HG02884 (cell line): ENCODE measurements around the gene SLC66A2.

ENCODE experiments used
- ATAC-seq: cut with Tn5 transposase; IDR thresholded peaks from one replicate; pipeline ENCODE4 v1.9.1; 2021; ENCODE audit warnings: mild to moderate bottlenecking, moderate library complexity; ENCODE audit not compliant: unreplicated experiment

SLC66A2 gene

DNA sequence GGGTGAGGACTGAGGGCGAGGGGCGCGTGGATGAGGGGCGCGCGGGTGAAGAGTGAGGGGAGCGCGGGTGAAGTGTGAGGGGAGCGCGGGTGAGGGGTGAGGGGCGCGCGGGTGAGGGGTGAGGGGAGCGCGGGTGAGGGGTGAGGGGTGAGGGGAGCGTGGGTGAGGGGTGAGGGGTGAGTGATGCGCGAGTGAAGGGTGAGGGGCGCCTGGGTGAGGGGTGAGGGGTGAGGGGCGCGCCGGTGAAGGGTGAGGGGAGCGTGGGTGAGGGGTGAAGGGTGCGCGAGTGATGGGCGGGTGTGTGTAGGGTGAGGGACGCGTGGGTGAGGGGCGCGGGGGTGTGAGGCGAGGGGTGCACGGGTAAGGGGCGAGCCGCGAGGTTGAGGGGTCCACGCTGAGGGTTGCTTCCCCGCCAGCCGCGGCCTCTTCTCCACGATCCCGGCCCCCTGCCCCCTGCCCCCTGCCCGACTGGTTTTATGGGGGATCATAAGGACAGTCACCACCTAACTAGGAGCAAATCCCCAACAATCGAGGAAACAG lies 1.1 kb upstream of the SLC66A2 start:
- no peak for ATAC-seq

DNA sequence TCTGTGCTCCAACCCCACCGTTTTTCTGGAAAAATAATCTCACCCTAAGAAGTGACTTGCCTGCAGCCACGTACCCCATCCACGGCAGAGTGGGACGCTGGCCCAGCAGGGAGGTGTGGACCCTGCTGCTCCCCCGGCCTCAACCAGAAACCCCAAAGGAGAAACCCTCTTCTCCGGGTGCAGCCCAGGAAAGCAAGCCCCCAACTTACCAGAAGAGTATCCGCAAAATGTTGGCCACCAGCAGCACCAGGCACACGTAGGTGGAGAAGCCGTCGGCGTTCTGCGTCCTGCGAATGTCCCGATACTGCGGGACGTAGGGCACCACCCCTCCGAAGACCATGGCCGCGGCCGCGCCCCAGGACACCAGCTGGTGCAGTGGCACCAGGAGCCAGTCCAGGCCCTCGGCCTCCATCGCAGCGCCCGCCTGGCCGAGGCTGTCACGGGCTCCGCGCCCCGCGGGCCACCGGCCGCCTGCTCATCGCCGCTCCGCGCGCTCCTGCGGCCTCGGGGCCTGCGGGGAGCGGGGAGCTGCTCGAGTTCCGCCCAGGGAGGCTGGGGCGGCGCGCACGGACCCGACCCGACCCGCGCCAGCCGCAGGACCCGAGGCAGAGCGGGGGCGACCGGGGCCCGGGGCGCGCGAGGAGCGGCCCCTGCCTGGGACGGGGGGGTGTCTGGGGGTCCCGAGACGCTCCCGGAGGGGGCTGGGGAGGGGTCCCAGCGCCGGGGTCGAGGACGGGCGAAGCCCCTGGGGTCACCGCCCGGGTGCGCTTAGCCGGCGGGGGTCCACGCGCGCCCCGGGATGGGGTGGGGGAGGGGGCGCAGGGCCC lies 725 bp downstream of the SLC66A2 start:
- no peak for ATAC-seq

GRCh38 chr18:79949697-79950487 lies 1.6 kb downstream of the SLC66A2 start:
- ATAC-seq = no peak

DNA sequence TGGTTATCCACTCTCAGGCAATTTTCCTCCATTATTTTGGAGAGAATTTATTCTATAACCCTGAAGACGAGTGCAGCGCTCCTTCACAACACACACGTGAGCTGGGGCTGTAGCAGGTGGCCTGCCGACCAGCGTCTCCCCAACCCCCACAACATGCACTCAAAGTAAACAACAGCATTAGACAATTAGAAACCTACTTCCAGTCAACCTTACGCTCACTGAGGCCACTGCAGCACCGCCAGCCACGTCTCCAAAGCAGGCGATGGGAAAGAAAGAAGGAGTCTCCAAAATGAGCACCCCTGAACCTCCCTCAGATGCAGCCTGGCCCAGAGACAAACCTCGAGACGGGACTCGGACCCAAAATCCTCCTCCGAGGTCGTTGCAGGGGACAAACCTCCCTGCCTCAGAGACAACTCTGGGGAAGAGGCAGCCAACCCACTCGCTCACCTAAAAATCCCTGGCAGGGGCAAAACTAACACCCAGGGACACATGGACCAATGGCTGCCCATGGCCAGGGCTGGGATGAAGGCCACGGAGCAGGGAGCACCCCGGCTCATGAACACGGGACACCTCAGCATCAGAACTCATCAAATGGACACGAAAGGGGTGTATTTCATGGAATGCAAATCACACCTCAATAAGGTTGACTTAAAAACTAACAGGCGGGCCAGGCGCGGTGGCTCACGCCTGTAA lies 2.6 kb downstream of the SLC66A2 start:
- no peak for ATAC-seq

GRCh38 chr18:79947881-79948610 lies 3.4 kb downstream of the SLC66A2 start:
- ATAC-seq = no peak

DNA sequence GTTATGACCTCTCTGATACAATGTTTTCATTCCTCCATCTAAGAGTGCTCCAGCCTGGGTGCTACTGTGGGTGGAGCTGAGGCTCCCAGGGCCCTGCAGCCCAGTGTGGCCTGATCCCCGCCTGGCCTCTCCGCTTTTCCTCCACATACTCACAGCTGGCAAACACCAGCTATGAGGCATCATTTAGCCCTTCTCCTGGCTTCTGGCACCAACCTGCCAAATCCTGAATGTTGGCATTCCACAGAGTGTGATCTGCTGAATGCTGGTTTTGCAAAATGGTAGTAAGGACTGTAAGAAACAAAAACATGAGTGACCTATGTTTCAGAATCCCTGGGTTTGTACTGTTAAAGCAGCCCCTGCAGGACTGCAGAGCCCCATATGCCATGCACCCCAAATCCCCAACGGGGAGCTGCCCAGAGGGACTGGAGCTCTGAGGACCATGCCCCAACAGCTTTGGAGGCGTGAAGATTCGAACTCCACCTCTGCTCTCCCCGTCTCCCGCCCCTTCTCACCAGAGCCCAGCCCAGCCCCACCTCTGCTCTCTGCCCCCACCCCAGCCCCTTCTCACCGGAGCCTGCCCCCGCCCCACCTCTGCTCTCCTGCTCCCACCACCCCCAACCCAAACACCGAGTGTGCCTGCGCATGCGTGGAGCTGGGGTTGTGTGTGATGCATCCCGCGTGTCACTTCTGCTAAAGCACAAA lies 4.2 kb downstream of the SLC66A2 start:
- ATAC-seq = no peak

DNA sequence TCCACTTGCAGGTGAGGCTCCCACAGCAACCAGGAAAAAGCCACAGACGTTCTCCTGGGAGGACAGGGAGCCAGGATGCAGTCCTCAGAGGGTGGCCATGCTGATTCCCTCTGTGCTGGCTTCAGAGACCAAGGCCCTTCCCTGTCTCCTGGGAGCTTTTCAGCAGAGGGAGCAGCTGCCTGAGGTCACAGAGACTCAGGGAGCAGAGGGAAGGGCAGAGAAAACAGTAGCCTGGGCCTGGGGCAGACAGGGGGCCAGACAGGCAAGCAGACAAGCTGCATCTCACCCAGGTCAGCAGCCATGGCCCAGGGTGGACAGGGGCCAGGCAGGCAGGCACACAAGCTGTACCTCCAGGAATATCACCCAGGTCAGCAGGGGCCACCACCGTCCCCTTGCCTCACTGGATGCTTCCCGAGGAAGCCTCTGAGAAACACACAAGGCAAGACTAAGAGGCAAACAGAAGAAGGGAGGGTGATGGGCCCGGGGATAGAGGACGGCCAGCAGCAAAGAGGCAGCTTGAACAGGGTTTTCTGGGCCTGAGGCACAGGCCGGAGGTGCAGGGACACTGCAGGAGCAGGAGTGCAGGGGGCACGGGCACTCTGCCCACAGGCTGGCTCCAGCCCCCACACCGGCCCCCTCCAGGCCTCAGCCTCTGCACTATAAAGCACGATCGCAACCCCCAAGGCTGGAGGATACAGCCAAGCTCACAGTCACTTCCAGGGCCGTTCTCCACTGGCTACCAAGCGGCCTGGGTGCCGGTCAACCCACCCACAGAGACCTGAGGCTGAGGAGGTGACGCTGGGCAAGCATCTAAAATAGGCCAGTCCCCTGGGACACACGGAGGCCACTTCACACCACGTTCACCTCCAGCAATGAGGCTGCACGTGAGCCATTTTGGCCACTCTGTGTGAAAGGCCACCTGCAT lies 6.1 kb downstream of the SLC66A2 start:
- ATAC-seq = no peak

GRCh38 chr18:79944746-79945117 lies 6.7 kb downstream of the SLC66A2 start:
- peak; percentile 24 for ATAC-seq

GRCh38 chr18:79944126-79944731 lies 7.2 kb downstream of the SLC66A2 start:
- peak; percentile 62 for ATAC-seq

GRCh38 chr18:79943608-79944125 lies 7.8 kb downstream of the SLC66A2 start:
- ATAC-seq = no peak

DNA sequence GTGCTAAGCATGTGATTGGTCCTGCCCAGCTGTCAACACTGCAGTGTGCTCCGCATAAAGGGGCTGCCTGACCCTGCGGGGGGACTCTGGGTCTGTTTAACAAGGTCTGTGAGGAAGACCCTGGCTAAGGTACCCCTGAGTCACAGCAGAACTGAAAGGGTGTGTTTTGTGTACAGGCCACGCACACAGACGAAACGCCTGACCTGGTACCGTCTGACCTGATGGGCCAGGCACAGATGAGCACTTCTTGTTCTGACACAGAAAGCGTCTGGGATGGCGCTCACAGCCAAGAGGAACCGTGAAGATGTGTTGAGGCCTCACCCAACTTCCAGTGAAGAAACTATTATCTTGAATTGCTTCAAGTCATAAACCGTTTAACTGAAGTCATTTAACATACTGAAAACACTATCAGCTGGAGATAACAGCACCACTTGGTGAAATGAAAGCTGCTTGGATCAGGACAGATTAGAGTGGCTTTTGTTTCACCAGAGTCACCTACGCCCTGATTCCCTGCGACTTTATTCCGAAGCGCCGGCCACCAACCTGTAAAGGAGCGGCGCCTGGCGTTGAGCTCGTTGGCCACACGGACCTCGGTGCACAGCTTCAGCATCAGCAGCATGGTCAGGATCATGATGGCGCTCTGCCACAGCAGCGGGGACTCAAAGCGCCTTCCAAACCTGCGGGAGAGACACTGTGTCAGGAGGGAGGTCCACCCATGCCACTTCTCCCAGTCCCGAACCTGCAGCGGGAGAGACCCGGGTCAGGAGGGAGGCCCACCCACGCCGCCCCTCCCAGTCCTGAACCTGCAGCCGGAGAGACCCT lies 8.5 kb downstream of the SLC66A2 start:
- ATAC-seq = no peak

DNA sequence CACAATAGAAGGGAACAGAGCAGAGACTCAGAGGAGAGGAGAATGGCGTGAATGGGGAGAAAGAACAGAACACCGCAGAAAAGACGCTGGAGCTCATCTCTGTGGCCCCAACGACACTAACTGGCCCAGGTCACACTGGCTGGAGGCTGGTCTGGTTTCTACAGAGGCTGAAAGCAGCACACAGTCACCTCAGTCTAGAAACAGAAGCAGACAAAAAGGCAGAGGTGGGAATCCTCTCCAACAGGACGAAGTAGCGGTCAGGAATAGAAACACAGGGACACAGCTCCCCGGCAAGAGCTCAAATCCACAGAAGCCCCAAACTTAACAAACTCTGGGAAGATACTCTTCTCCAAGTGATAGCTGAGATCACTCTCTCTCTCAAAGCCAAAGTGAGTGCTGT lies 9.2 kb downstream of the SLC66A2 start:
- no peak for ATAC-seq

DNA sequence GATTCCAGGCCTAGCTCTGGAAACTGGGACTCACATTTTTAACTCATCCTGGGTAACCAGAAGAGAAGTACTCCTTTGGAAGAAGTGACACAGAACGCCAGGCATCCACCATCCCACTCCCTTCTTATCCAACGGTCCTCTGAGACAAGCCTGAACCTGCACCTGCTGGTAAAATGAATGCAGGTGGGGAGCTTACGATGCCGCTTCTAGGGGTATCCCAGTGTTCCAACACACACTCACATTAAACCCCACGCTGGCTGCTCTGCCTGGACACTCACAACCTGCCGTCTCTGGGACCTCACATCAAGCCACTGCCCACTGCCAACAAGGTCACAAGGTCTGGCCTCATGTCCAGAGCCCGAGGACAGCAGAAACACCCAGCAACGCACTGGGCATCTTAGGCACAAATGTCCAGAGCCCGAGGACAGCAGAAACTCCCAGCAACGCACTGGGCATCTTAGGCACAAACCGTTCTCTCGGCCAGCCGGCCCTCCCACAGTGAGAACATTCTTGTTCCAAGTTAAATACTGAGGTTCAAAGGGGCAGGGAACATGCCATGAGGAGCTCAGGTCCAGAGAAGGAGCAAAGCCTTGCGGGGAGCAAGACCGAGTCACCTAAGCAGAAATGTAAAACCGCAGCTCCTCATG lies 9.9 kb downstream of the SLC66A2 start:
- no peak for ATAC-seq

- ATAC-seq = no peak
Measured at GRCh38 chr18:79940814-79941472, 10.5 kb downstream of the SLC66A2 start.

GRCh38 chr18:79940126-79940813 lies 11.2 kb downstream of the SLC66A2 start:
- no peak for ATAC-seq

GRCh38 chr18:79939096-79939495 lies 12.4 kb downstream of the SLC66A2 start:
- no peak for ATAC-seq
